ENCODE data around the gene OOSP4A.

GRCh38 chr11:59931688-59932087 lies 32.1 kb upstream of the OOSP4A start:
- TF ChIP-seq CTCF (IDR thresholded peaks at IDR 0.05; ENCODE audit: insufficient read depth, low read length) (no peak), POLR2AphosphoS5 (IDR thresholded peaks at IDR 0.05; ENCODE audit: low read depth) (no peak)

Data from HL-60 (cell line).